Measurements from ENCODE around the gene SLC29A1. TPM values are rescaled to one million over a fixed set of nuclear protein-coding genes. Genes with fewer than 3 reads are reported as not detected.
"Not testable (repeated sequence)": the region's sequence is repeated elsewhere in the genome, so short reads cannot be mapped to it uniquely, and the experiment has no call there.

The SLC29A1 gene
- total RNA-seq, 3 donors from 2014 or later: 106 to 140 (median 110) TPM

- no peak for TF ChIP-seq POLR2AphosphoS5 (IDR thresholded peaks at IDR 0.05)
- no peak for TF ChIP-seq POLR2A (IDR thresholded peaks at IDR 0.05)
- no peak for TF ChIP-seq CTCF (IDR thresholded peaks at IDR 0.05)
- Histone ChIP-seq H3K9me3 (no peaks in the 10 kb centered on the region), H3K27ac (peak overlapping the region; percentile 98 to 99), H3K36me3 (no peaks in the 10 kb centered on the region), H3K4me1 (peaks cover 13 to 36% of the 10 kb centered on the region in 2 donors), H3K4me3 (no peak overlapping the region), H3K27me3 (no peaks in the 10 kb centered on the region)
- intact Hi-C loops (cut with DNase I; ENCODE audit: low total_unique reads): no loop called here
- DNase-seq (ENCODE audit: low spot score in 2 of 2): no peak
Observed at GRCh38 chr6:44228836-44229235, 5.4 kb downstream of the SLC29A1 start.

- no peaks in the 10 kb centered on the region for H3K36me3 ChIP-seq
- H3K27me3 ChIP-seq: no peaks in the 10 kb centered on the region
- no peak overlapping the region for H3K4me3 ChIP-seq
- H3K4me1 ChIP-seq: peaks cover 16 to 36% of the 10 kb centered on the region in 2 donors
- no peak for DNase-seq (ENCODE audit: low spot score in 2 of 2)
- TF ChIP-seq POLR2AphosphoS5 (IDR thresholded peaks at IDR 0.05) (no peak), CTCF (IDR thresholded peaks at IDR 0.05) (no peak), POLR2A (IDR thresholded peaks at IDR 0.05) (no peak)
- no peaks in the 10 kb centered on the region for H3K9me3 ChIP-seq
- intact Hi-C loops (cut with DNase I; ENCODE audit: low total_unique reads): no loop called here
- H3K27ac ChIP-seq: peak overlapping the region; percentile 93 to 99
Observed at GRCh38 chr6:44229376-44230033, 6.1 kb downstream of the SLC29A1 start.

- H3K27me3 ChIP-seq: no peaks in the 10 kb centered on the region
- no peak for TF ChIP-seq POLR2AphosphoS5 (IDR thresholded peaks at IDR 0.05)
- TF ChIP-seq CTCF (IDR thresholded peaks at IDR 0.05): no peak
- no peak for TF ChIP-seq POLR2A (IDR thresholded peaks at IDR 0.05)
- H3K27ac ChIP-seq: peak overlapping the region; percentile 93 to 99
- H3K36me3 ChIP-seq: no peaks in the 10 kb centered on the region
- peaks cover 16 to 37% of the 10 kb centered on the region in 2 donors for H3K4me1 ChIP-seq
- H3K9me3 ChIP-seq: no peaks in the 10 kb centered on the region
- DNase-seq (ENCODE audit: low spot score in 2 of 2): no peak
- intact Hi-C loops (cut with DNase I; ENCODE audit: low total_unique reads): no loop called here
- H3K4me3 ChIP-seq: no peak overlapping the region
Observed at GRCh38 chr6:44230034-44230675, 6.8 kb downstream of the SLC29A1 start.

- H3K4me1 ChIP-seq: peaks cover 16 to 40% of the 10 kb centered on the region in 2 donors
- intact Hi-C loops (cut with DNase I; ENCODE audit: low total_unique reads); H3K36me3 ChIP-seq; H3K4me3 ChIP-seq; H3K9me3 ChIP-seq; DNase-seq (ENCODE audit: low spot score in 2 of 2); H3K27me3 ChIP-seq: not testable (repeated sequence)
- H3K27ac ChIP-seq: peak overlapping the region; percentile 93 to 99
Observed at GRCh38 chr6:44231426-44231825, 8.0 kb downstream of the SLC29A1 start.

- TF ChIP-seq POLR2AphosphoS5 (IDR thresholded peaks at IDR 0.05): no peak
- no peak for TF ChIP-seq POLR2A (IDR thresholded peaks at IDR 0.05)
- no peak for TF ChIP-seq CTCF (IDR thresholded peaks at IDR 0.05)
- Histone ChIP-seq H3K27me3 (no peaks in the 10 kb centered on the region), H3K4me3 (no peak overlapping the region), H3K9me3 (no peaks in the 10 kb centered on the region), H3K27ac (peak overlapping the region; percentile 93 to 99), H3K4me1 (peaks cover 15 to 26% of the 10 kb centered on the region in 2 donors), H3K36me3 (no peaks in the 10 kb centered on the region)
- intact Hi-C loops (cut with DNase I; ENCODE audit: low total_unique reads): no loop called here
- DNase-seq (ENCODE audit: low spot score in 2 of 2): no peak
Observed at GRCh38 chr6:44232676-44233566, 9.5 kb downstream of the SLC29A1 start.

All from breast epithelium (tissue), 4 donors.